ENCODE data around the gene GRID2.

The GRID2 gene

DNA sequence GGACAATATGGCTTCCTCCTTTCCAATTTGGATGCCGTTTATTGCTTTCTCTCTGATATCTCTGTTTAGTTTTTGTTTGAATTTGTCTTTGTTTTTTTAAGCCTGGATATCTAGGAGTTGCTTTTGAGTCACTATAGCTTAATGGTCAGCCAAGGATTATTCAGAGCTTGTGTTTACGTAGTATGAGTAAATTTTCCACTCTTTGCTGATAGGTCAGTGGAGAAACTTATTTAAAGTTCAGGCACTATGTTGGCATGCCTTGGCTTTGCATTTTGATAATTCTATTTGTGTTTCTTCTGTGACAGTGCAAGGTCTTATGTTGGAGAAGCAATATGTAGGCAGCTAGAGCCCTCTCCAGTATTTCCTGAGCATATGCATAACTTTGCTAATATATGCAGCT is 315.2 kb downstream of the GRID2 start:
- DNase-seq (ENCODE audit: low read depth), result no peak
- no peak for TF ChIP-seq CTCF (IDR thresholded peaks at IDR 0.05; ENCODE audit: low read depth, low read length, missing control alignments)
- no peak overlapping the region for H3K4me3 ChIP-seq (ENCODE audit: low read depth, low read length)

GRCh38 chr4:92629302-92629701 is 325.5 kb downstream of the GRID2 start:
- no peak for TF ChIP-seq CTCF (IDR thresholded peaks at IDR 0.05; ENCODE audit: low read depth, low read length, missing control alignments)
- no peak overlapping the region for H3K4me3 ChIP-seq (ENCODE audit: low read depth, low read length)
- DNase-seq (ENCODE audit: low read depth), result no peak

GRCh38 chr4:92634882-92635281 is 331.1 kb downstream of the GRID2 start:
- no peak for DNase-seq (ENCODE audit: low read depth)

GRCh38 chr4:92636038-92636806 is 332.5 kb downstream of the GRID2 start:
- TF ChIP-seq CTCF (IDR thresholded peaks at IDR 0.05; ENCODE audit: low read depth, low read length, missing control alignments), result no peak
- DNase-seq (ENCODE audit: low read depth), result no peak
- no peak overlapping the region for H3K4me3 ChIP-seq (ENCODE audit: low read depth, low read length)

More at GRCh38 chr4:92634882-92635281, 331.1 kb downstream of the GRID2 start:
- no peak overlapping the region for H3K4me3 ChIP-seq (ENCODE audit: low read depth, low read length)
- TF ChIP-seq CTCF (IDR thresholded peaks at IDR 0.05; ENCODE audit: low read depth, low read length, missing control alignments), result no peak

DNA sequence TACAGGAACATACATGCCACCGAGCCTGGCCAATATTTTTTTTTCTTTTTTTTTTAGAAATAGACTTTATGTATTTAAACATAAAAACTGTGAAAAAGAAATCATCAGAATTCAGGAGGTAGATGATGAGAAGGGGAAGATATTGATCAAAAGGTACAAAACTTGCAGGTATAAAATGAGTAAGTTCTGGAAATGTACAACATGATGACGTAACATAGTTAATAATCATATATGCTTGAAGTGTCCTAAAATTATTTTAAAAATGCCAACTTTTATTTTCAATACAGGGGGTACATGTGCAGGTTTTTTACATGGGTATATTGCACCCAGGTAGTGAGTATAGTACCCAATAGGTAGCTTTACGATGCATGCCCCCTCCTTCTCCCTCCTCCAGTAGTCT is 337.6 kb downstream of the GRID2 start:
- TF ChIP-seq CTCF (IDR thresholded peaks at IDR 0.05; ENCODE audit: low read depth, low read length, missing control alignments), result no peak
- no peak for DNase-seq (ENCODE audit: low read depth)
- H3K4me3 ChIP-seq (ENCODE audit: low read depth, low read length), result no peak overlapping the region

DNA sequence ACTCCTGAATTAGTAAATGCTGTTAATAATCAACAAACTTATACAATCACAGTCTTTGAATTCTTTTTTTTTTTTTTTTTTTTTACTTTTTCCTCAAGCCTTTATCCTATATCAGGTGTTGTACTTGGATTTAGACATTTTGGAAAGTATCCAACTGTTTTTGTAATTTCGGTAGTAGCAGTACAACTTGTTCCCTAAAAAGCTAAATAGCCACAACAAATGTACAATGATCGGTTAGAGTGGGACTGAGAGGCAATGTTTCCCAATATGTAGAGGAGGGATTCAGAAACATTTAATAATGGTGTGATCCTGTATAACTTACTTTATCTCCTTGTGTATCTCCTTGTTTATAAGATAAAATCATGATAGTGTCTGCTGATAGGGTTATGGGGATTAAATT is 343.1 kb downstream of the GRID2 start:
- no peak overlapping the region for H3K4me3 ChIP-seq (ENCODE audit: low read depth, low read length)
- no peak for DNase-seq (ENCODE audit: low read depth)
- TF ChIP-seq CTCF (IDR thresholded peaks at IDR 0.05; ENCODE audit: low read depth, low read length, missing control alignments), result no peak

DNA sequence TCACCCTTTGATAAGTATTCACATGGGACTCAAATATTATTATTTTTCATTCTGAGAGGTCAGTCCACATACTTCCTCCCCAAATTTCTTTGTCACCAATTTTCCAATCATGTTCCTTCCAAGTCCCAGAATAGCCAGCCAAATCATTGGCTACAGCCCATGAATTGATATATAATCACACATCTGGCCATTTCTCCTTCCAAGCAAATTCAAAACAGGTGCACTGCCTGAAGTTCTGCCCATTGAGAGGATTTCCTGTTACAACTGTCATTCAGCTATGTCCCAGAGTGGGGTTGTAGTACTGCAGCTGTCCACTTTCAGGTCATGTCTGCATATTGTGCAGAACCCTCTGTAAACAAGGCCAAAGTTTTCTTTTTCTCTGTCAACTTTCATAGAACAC is 347.8 kb downstream of the GRID2 start:
- DNase-seq (ENCODE audit: low read depth), result no peak
- no peak for TF ChIP-seq CTCF (IDR thresholded peaks at IDR 0.05; ENCODE audit: low read depth, low read length, missing control alignments)

More for the DNA sequence above, 347.8 kb downstream of the GRID2 start:
- no peak overlapping the region for H3K4me3 ChIP-seq (ENCODE audit: low read depth, low read length)

Data from GM12864 (cell line).